Measurements from ENCODE around the gene HSD17B8.

DNA sequence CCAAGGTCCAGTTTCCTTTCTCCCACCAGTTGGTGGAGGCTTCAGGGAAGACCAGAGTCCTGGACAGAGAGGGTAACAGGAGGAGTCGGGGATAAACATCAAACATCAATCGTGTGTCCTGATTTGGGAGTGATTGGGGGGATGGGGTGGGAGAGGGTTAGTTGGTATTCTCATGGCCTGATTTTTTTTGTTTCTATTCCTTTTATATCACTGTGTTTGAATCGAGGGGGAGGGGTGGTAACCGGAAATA lies 365 bp upstream of the HSD17B8 start:
- TF ChIP-seq, protein P1, sequence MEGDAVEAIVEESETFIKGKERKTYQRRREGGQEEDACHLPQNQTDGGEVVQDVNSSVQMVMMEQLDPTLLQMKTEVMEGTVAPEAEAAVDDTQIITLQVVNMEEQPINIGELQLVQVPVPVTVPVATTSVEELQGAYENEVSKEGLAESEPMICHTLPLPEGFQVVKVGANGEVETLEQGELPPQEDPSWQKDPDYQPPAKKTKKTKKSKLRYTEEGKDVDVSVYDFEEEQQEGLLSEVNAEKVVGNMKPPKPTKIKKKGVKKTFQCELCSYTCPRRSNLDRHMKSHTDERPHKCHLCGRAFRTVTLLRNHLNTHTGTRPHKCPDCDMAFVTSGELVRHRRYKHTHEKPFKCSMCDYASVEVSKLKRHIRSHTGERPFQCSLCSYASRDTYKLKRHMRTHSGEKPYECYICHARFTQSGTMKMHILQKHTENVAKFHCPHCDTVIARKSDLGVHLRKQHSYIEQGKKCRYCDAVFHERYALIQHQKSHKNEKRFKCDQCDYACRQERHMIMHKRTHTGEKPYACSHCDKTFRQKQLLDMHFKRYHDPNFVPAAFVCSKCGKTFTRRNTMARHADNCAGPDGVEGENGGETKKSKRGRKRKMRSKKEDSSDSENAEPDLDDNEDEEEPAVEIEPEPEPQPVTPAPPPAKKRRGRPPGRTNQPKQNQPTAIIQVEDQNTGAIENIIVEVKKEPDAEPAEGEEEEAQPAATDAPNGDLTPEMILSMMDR (IDR thresholded peaks at IDR 0.05; ENCODE audit: insufficient read depth, low read length), result no peak
- TF ChIP-seq, protein P2, sequence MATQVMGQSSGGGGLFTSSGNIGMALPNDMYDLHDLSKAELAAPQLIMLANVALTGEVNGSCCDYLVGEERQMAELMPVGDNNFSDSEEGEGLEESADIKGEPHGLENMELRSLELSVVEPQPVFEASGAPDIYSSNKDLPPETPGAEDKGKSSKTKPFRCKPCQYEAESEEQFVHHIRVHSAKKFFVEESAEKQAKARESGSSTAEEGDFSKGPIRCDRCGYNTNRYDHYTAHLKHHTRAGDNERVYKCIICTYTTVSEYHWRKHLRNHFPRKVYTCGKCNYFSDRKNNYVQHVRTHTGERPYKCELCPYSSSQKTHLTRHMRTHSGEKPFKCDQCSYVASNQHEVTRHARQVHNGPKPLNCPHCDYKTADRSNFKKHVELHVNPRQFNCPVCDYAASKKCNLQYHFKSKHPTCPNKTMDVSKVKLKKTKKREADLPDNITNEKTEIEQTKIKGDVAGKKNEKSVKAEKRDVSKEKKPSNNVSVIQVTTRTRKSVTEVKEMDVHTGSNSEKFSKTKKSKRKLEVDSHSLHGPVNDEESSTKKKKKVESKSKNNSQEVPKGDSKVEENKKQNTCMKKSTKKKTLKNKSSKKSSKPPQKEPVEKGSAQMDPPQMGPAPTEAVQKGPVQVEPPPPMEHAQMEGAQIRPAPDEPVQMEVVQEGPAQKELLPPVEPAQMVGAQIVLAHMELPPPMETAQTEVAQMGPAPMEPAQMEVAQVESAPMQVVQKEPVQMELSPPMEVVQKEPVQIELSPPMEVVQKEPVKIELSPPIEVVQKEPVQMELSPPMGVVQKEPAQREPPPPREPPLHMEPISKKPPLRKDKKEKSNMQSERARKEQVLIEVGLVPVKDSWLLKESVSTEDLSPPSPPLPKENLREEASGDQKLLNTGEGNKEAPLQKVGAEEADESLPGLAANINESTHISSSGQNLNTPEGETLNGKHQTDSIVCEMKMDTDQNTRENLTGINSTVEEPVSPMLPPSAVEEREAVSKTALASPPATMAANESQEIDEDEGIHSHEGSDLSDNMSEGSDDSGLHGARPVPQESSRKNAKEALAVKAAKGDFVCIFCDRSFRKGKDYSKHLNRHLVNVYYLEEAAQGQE (IDR thresholded peaks at IDR 0.05; ENCODE audit: insufficient replicate concordance, low read depth), result no peak
- TF ChIP-seq POLR2AphosphoS5 (IDR thresholded peaks at IDR 0.05; ENCODE audit: low read depth), result no peak
- no peak for TF ChIP-seq GABPA (IDR thresholded peaks at IDR 0.05; ENCODE audit: low read depth)
